ENCODE data around the gene KANSL1. TPM values are rescaled to one million over a fixed set of nuclear protein-coding genes. Genes with fewer than 3 reads are reported as not detected.

Gene KANSL1
- total and polyA plus RNA-seq, 9 of the 15 experiments (the other 6 are each of a cell fraction or from before 2014, with no cell fraction given), result 3.6 to 55.4 (median 31.8) TPM

- TF ChIP-seq CHAMP1 (IDR thresholded peaks at IDR 0.05) (no peak), SRSF3 (IDR thresholded peaks at IDR 0.05; ENCODE audit: insufficient read depth, low read length) (no peak), TAL1 (IDR thresholded peaks at IDR 0.05) (no peak), NFXL1 (CRISPR knock-in tag; IDR thresholded peaks at IDR 0.05) (no peak), HNRNPL (IDR thresholded peaks at IDR 0.05; ENCODE audit: low read depth, low read length) (peak; percentile 27; the same call in 1 of the 2 replicates), SAP30 (IDR thresholded peaks at IDR 0.05; ENCODE audit: borderline replicate concordance, insufficient read depth, low read depth, low read length, poor library complexity, severe bottlenecking) (peak; percentile 93), STAT5A (IDR thresholded peaks at IDR 0.05; ENCODE audit: borderline replicate concordance, low read length) (peak; percentile 23; the same call in 1 of the 2 replicates), HNRNPK (IDR thresholded peaks at IDR 0.05; ENCODE audit: low read depth, low read length, poor library complexity, severe bottlenecking) (no peak), MTA1 (IDR thresholded peaks at IDR 0.05; ENCODE audit: borderline replicate concordance) (no peak), JUND (IDR thresholded peaks at IDR 0.05; ENCODE audit: borderline replicate concordance, low read depth, low read length) (peak; percentile 82), JUND (tag; IDR thresholded peaks at IDR 0.05; ENCODE audit: borderline replicate concordance, low read depth, low read length) (no peak; the same call in 2 of the 3 replicates), ELF2 (CRISPR knock-in tag; IDR thresholded peaks at IDR 0.05) (no peak), ZNF174 (CRISPR knock-in tag; IDR thresholded peaks at IDR 0.05) (no peak), KLF6 (CRISPR knock-in tag; IDR thresholded peaks at IDR 0.05; ENCODE audit: borderline replicate concordance) (0 out of 2 replicates have a peak, but pooled peaks have one; percentile 36), ZNF280B (CRISPR knock-in tag; IDR thresholded peaks at IDR 0.05) (no peak), MTA3 (IDR thresholded peaks at IDR 0.05; ENCODE audit: borderline replicate concordance) (peak; percentile 80; the same call in 1 of the 2 replicates), DMBX1 (CRISPR knock-in tag; IDR thresholded peaks at IDR 0.05; ENCODE audit: borderline replicate concordance) (no peak; the same call in none of the 2 replicates), GATA2 (CRISPR knock-in tag; IDR thresholded peaks at IDR 0.05) (no peak; the same call in 1 of the 2 replicates), ZNF639 (CRISPR knock-in tag; conservative IDR thresholded peaks at IDR 0.05 in 1 of 2, IDR thresholded peaks at IDR 0.05 in 1 of 2) (no peak), ERF (CRISPR knock-in tag; IDR thresholded peaks at IDR 0.05) (peak; percentile 92), ZNF133 (CRISPR knock-in tag; IDR thresholded peaks at IDR 0.05) (no peak), HSF4 (CRISPR knock-in tag; IDR thresholded peaks at IDR 0.05; ENCODE audit: borderline replicate concordance) (no peak), ZZZ3 (IDR thresholded peaks at IDR 0.05) (no peak)
Measured at GRCh38 chr17:46193626-46194392, 580 bp upstream of the KANSL1 start (continued).

Measured in K562 (cell line).